Peyer's patch (tissue), 4 donors: ENCODE measurements around the gene SPRED3. TPM values are rescaled to one million over a fixed set of nuclear protein-coding genes. Genes with fewer than 3 reads are reported as not detected.
"Not testable (repeated sequence)": the region's sequence is repeated elsewhere in the genome, so short reads cannot be mapped to it uniquely, and the experiment has no call there.

ENCODE experiments used
- DNase-seq, 3 donors: peaks; one replicate each; pipeline ENCODE4 v3.0.0-alpha.2; 2017 to 2019
- H3K27ac ChIP-seq, 4 donors: fragments of 200-600 bp; sonication (generic); one replicate each; pipeline ENCODE4 v1.5.1; 2016 to 2019
- H3K27me3 ChIP-seq, 2 donors: fragments of 200-600 bp; sonication (generic); one replicate each; pipeline ENCODE4 v1.5.1; 2019
- H3K36me3 ChIP-seq, 3 donors: fragments of 200-600 bp; sonication (generic); one replicate each; pipeline ENCODE4 v1.5.1; 2016 to 2019
- H3K4me1 ChIP-seq, 4 donors: fragments of 200-600 bp; sonication (generic); one replicate each; pipeline ENCODE4 v1.5.1; 2016 to 2019
- H3K4me3 ChIP-seq, 4 donors: fragments of 200-600 bp; sonication (generic); 1 replicate in 3 of 4; 2 replicates in 1 of 4; pipeline ENCODE4 v1.5.1; 2016 to 2019; ENCODE audit warnings: mild to moderate bottlenecking in 1 of 4
- H3K9me3 ChIP-seq, 4 donors: fragments of 200-600 bp; sonication (generic); one replicate each; pipeline ENCODE4 v1.5.1; 2016 to 2019; ENCODE audit warnings: mild to moderate bottlenecking in 1 of 4
- POLR2A ChIP-seq, 2 donors: fragments of 450-650 bp; IDR thresholded peaks; one replicate each; pipeline ENCODE4 v1.5.1; 2017; ENCODE audit warnings: antibody characterized with exemption in 2 of 2, mild to moderate bottlenecking in 2 of 2, moderate library complexity in 2 of 2
- total RNA-seq, 4 donors: library from RNA; depleted of rRNA; stranded (reverse); fragments of >200 nt; gene quantifications; one replicate each; pipeline ENCODE4 v1.1.0, GENCODE V29; 2016
- TF ChIP-seq, protein P1 (sequence below), 6 experiments: fragments of 450-650 bp in 4 of 6; fragments of 200-600 bp in 2 of 6; sonication (generic) in 1 of 6; IDR thresholded peaks; one replicate each; pipeline ENCODE4 v1.5.1; 2017 to 2019; ENCODE audit warnings: antibody characterized with exemption in 6 of 6, mild to moderate bottlenecking in 3 of 6, moderate library complexity in 1 of 6

SPRED3 gene
- total RNA-seq, 4 donors from 2014 or later = 0.88 to 5.9 (median 2.4) TPM; not detected in 1

DNA sequence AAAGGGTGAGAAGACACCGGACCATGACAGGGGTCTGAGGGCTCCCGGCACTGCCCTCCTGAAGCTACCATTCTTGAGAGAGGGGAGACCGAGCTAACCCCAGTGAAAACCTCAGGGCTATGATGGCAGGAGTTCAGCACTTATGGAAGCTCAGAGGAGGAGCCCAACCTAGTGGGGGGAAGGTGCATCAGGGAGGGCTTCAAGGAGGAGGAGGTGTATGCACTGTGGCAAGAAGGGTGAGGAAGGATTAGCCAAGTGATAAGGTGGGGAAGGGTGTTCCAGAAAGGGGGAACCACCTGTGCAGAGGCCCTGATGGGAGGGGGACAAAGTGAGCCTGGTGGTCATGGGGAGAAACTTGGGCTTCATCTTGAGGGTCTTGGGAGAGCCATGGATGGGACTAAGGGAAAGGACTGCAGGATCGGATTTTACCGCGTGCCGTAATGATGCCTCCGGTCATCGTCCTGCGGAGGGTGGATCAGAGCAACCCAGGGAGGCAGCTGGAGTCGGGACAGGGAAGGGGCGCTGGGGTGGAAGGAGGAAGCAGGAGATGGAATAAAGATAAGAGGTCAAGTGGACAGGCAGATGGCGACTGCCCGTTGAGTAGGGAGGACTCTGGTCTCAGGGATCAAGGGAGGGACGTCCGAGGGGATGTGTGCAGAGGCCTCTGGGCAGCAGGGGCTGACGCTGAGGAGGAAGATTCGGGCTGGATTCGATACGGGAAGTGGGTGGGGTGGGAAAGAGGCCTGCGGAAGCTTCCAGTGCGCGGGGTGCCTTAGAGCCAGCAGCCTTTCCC lies 27.5 kb upstream of the SPRED3 start:
- no peaks in the 10 kb centered on the region for H3K36me3 ChIP-seq
- H3K27ac ChIP-seq = peak overlapping the region in 1 of 4 donors; percentile 58
- peak overlapping the region; percentile 32 to 65 (median 63) for H3K4me3 ChIP-seq

DNA sequence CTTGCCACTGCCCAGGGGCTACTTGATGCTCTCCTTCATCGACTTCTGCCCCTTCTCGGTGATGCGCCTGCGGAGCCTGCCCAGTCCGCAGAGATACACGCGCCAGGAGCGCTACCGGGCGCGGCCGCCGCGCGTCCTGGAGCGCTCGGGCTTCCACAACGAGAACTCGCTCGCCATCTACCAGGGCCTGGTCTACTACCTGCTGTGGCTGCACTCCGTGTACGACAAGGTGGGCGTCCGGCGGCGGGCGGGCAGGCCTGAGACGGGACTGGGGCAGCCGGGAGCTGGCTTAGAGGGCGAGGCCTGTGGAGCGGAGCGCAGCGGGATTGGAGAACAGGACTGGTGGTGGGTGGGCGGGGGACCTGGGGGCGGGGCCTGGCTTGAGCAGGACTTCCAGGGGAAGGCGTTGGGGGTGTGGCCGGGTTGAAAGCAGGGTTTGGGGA lies 26.8 kb upstream of the SPRED3 start:
- DNase-seq = peak; percentile 72 to 88 (median 83)
- no peak for TF ChIP-seq POLR2A (IDR thresholded peaks at IDR 0.05)
- TF ChIP-seq, protein P1, sequence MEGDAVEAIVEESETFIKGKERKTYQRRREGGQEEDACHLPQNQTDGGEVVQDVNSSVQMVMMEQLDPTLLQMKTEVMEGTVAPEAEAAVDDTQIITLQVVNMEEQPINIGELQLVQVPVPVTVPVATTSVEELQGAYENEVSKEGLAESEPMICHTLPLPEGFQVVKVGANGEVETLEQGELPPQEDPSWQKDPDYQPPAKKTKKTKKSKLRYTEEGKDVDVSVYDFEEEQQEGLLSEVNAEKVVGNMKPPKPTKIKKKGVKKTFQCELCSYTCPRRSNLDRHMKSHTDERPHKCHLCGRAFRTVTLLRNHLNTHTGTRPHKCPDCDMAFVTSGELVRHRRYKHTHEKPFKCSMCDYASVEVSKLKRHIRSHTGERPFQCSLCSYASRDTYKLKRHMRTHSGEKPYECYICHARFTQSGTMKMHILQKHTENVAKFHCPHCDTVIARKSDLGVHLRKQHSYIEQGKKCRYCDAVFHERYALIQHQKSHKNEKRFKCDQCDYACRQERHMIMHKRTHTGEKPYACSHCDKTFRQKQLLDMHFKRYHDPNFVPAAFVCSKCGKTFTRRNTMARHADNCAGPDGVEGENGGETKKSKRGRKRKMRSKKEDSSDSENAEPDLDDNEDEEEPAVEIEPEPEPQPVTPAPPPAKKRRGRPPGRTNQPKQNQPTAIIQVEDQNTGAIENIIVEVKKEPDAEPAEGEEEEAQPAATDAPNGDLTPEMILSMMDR (IDR thresholded peaks at IDR 0.05) = peak in 5 of 6 experiments; percentile 8 to 53 (median 42)
- Histone ChIP-seq H3K4me3 (peak overlapping the region; percentile 32 to 65 (median 63)), H3K36me3 (no peaks in the 10 kb centered on the region), H3K27me3 (peaks cover 0 to 3% of the 10 kb centered on the region in 2 donors), H3K9me3 (no peaks in the 10 kb centered on the region), H3K4me1 (peaks cover 0 to 19% (median 4%) of the 10 kb centered on the region in 4 donors), H3K27ac (peak overlapping the region in 2 of 4 donors; percentile 58 to 62)

More for the DNA sequence above, 27.5 kb upstream of the SPRED3 start:
- no peaks in the 10 kb centered on the region for H3K9me3 ChIP-seq
- peaks cover 0 to 3% of the 10 kb centered on the region in 2 donors for H3K27me3 ChIP-seq
- DNase-seq = no peak
- TF ChIP-seq POLR2A (IDR thresholded peaks at IDR 0.05) = no peak
- TF ChIP-seq, protein P1 (IDR thresholded peaks at IDR 0.05) = no peak
- peaks cover 0 to 19% (median 4%) of the 10 kb centered on the region in 4 donors for H3K4me1 ChIP-seq

DNA sequence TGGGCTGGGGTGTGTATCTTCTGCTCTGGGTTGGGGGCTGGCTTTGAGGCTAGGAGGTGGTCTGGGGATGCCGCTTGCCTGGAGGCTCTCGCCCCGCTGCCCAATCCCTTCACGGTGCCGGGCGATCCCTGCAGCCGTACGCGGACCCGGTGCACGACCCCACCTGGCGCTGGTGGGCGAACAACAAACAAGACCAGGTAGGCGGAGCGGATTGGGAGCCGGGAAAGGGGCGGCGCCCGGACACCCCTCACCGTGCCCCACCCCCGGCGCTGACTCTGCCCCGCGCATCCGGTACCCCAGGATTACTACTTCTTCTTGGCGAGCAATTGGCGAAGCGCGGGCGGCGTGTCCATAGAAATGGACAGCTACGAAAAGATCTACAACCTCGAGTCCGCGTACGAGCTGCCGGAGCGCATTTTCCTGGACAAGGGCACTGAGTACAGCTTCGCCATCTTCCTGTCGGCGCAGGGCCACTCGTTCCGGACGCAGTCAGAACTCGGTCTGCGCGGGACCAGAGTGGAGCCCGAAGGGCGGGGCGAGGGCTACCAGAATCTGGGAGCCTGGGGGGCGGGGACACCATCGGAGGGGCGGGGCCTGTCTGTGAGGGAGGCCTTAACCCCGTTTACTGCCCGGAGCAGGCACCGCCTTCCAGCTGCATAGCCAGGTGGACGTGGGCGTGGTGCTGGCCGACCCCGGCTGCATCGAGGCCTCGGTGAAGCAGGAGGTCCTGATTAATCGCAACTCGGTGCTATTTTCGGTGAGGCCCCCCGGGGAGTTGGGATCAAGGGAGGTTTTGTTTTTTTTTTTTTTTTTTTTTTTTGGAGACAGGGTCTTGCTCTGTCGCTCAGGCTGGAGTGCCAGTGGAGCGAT lies 26.2 kb upstream of the SPRED3 start:
- Histone ChIP-seq H3K36me3 (no peaks in the 10 kb centered on the region), H3K27me3 (peaks cover 0 to 3% of the 10 kb centered on the region in 2 donors), H3K27ac (peak overlapping the region in 3 of 4 donors; percentile 22 to 62 (median 58)), H3K9me3 (no peaks in the 10 kb centered on the region), H3K4me1 (peaks cover 0 to 19% (median 4%) of the 10 kb centered on the region in 4 donors), H3K4me3 (peak overlapping the region; percentile 32 to 65 (median 63))
- TF ChIP-seq, protein P1 (IDR thresholded peaks at IDR 0.05) = no peak
- TF ChIP-seq POLR2A (IDR thresholded peaks at IDR 0.05) = no peak
- DNase-seq = peak; percentile 77 to 94 (median 86)

DNA sequence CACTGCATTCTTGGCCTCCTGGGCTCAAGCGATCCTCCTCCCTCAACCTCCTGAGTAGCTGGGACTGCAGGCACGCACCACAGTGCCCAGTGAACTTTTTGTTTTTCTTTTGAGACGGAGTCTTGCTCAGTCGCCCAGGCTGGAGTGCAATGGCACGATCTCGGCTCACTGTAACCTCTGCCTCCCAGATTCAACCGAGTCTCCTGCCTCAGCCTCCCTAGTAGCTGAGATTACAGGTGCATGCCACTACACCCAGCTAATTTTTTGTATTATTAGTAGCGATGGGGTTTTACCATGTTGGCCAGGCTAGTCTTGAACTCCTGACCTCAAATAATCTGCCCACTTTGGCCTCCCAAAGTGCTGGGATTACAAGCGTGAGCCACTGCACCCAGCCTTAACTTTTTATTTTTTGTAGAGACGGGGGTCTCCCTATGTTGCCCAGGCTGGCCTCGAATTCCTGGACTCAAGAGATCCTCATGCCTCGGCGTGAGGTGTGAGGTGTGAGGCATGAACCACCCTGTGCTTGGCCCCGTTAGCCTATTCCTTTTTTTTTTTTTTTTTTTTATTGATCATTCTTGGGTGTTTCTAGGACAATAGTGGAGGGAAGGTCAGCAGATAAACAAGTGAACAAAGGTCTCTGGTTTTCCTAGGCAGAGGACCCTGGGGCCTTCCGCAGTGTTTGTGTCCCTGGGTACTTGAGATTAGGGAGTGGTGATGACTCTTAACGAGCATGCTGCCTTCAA lies 25.4 kb upstream of the SPRED3 start:
- Histone ChIP-seq H3K4me3 (peak overlapping the region in 1 of 4 donors; percentile 64), H3K4me1 (peaks cover 0 to 19% (median 4%) of the 10 kb centered on the region in 4 donors)
- DNase-seq, H3K9me3 ChIP-seq, H3K27me3 ChIP-seq, H3K36me3 ChIP-seq, H3K27ac ChIP-seq: not testable (repeated sequence)

DNA sequence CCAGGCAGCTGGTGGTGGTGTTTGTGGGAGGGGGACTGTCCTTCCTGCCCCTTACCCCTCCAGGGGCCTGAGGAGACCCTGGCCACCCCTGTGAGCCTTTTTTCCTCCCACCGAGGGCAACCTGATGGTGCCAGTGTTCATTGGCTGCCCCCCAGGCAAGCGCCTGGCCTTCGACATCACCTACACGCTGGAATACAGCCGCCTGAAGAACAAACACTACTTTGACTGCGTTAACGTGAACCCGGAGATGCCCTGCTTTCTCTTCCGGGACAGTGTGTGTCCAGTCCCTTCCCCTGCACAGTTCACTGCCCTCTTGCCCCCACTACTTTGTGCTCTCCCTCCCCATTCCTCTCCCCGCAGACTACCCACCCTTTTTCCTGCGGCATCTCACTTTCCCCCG lies 21.5 kb upstream of the SPRED3 start:
- Histone ChIP-seq H3K36me3 (no peaks in the 10 kb centered on the region), H3K4me1 (peaks cover 0 to 11% (median 4%) of the 10 kb centered on the region in 4 donors), H3K4me3 (no peak overlapping the region), H3K9me3 (no peaks in the 10 kb centered on the region), H3K27ac (no peak overlapping the region), H3K27me3 (peaks cover 0 to 3% of the 10 kb centered on the region in 2 donors)
- TF ChIP-seq POLR2A (IDR thresholded peaks at IDR 0.05) = no peak
- TF ChIP-seq, protein P1 (IDR thresholded peaks at IDR 0.05) = no peak
- DNase-seq = no peak
